Sigmoid colon (tissue), 7 donors: ENCODE data around the gene DGAT2. TPM values are rescaled to one million over a fixed set of nuclear protein-coding genes. Genes with fewer than 3 reads are reported as not detected.

Source experiments
- DNase-seq: peaks from one replicate; pipeline ENCODE4 v3.0.0-alpha.2; 2019
- H3K27ac ChIP-seq, 4 donors: fragments of 200-600 bp; sonication (generic); one replicate each; pipeline ENCODE4 v1.5.1; 2016 to 2019; ENCODE audit warnings: mild to moderate bottlenecking in 1 of 4
- H3K27me3 ChIP-seq, 3 donors: fragments of 200-600 bp; sonication (generic); one replicate each; pipeline ENCODE4 v1.5.1; 2019; ENCODE audit warnings: mild to moderate bottlenecking in 1 of 3
- H3K36me3 ChIP-seq, 4 donors: fragments of 200-600 bp; sonication (generic); one replicate each; pipeline ENCODE4 v1.5.1; 2016 to 2019
- H3K4me1 ChIP-seq, 4 donors: fragments of 200-600 bp; sonication (generic); one replicate each; pipeline ENCODE4 v1.5.1; 2017 to 2019
- H3K4me3 ChIP-seq, 4 donors: fragments of 200-600 bp; sonication (generic); one replicate each; pipeline ENCODE4 v1.5.1; 2017 to 2019; ENCODE audit warnings: mild to moderate bottlenecking in 2 of 4, moderate library complexity in 1 of 4
- H3K9me3 ChIP-seq, 4 donors: fragments of 200-600 bp in 3 of 4; sonication (generic) in 3 of 4; one replicate each; pipeline versions ENCODE4 v1.5.1 to v1.6.1; 2013 to 2019
- CTCF ChIP-seq, 4 experiments: fragments of 450-650 bp in 3 of 4; fragments of 200-600 bp in 1 of 4; IDR thresholded peaks; one replicate each; pipeline ENCODE4 v1.5.1; 2016 to 2019; ENCODE audit warnings: antibody characterized with exemption in 4 of 4, mild to moderate bottlenecking in 3 of 4, moderate library complexity in 2 of 4
- EP300 ChIP-seq, 4 donors: sonication (generic); formaldehyde crosslinking; IDR thresholded peaks; one replicate each; pipeline ENCODE4 v1.6.1; 2017; ENCODE audit warnings: antibody characterized with exemption in 4 of 4
- POLR2A ChIP-seq, 2 donors: fragments of 450-650 bp; IDR thresholded peaks; one replicate each; pipeline ENCODE4 v1.6.1; 2016; ENCODE audit warnings: antibody characterized with exemption in 2 of 2, mild to moderate bottlenecking in 2 of 2, moderate library complexity in 2 of 2
- POLR2AphosphoS5 ChIP-seq, 4 donors: sonication (generic); formaldehyde crosslinking; IDR thresholded peaks; one replicate each; pipeline ENCODE4 v1.6.1; 2017; ENCODE audit warnings: antibody characterized with exemption in 4 of 4
- WGBS, 2 donors: extraction: QIAGEN DNeasy Blood & Tissue Kit; methylation state at CpG; one replicate each; pipeline ENCODE4 v1.1.7; 2013; 5-methylcytosine and 5-hydroxymethylcytosine counted together
- intact Hi-C: fragments of 100-400 bp; cut with DNase I; formaldehyde crosslinking; loops from one replicate; pipeline ENCODE4 v1.15.1; 2023
- polyA plus RNA-seq, 3 donors: library from polyadenylated mRNA; stranded (reverse); fragments of 200-250 nt; gene quantifications; one replicate each; pipeline ENCODE4 v1.2.3, GENCODE V29; 2013
- total RNA-seq, 4 donors: library from RNA; depleted of rRNA; stranded (reverse); fragments of >200 nt; gene quantifications; one replicate each; pipeline ENCODE4 v1.1.0, GENCODE V29; 2016
- donor health status: healthy with polysubstance abuse.
- donor health status: Bipolar disorder and iron deficiency.
- donor health status: healthy.

DGAT2 gene
- total and polyA plus RNA-seq, 7 donors, result 0.55 to 20.3 (median 1.2) TPM

GRCh38 chr11:75782540-75783263 lies 14.1 kb downstream of the DGAT2 start:
- TF ChIP-seq POLR2AphosphoS5 (IDR thresholded peaks at IDR 0.05) (no peak), POLR2A (IDR thresholded peaks at IDR 0.05) (no peak), EP300 (IDR thresholded peaks at IDR 0.05) (no peak), CTCF (IDR thresholded peaks at IDR 0.05) (no peak)
- Histone ChIP-seq H3K36me3 (no peaks in the 10 kb centered on the region), H3K4me3 (no peak overlapping the region), H3K27me3 (no peaks in the 10 kb centered on the region), H3K9me3 (no peaks in the 10 kb centered on the region), H3K27ac (no peak overlapping the region), H3K4me1 (no peaks in the 10 kb centered on the region)
- intact Hi-C loops, result no loop called here
- DNase-seq, result no peak
- WGBS, 2 donors, result 93 to 97% methylated on average over 4 of the region's 4 CpGs

- no peak for DNase-seq
- TF ChIP-seq POLR2A (IDR thresholded peaks at IDR 0.05) (no peak), CTCF (IDR thresholded peaks at IDR 0.05) (no peak), POLR2AphosphoS5 (IDR thresholded peaks at IDR 0.05) (no peak), EP300 (IDR thresholded peaks at IDR 0.05) (no peak)
- H3K4me1 ChIP-seq, result no peaks in the 10 kb centered on the region
- no peak overlapping the region for H3K4me3 ChIP-seq
- H3K27ac ChIP-seq, result no peak overlapping the region
- WGBS, 2 donors, result 92 to 96% methylated on average over 4 of the region's 4 CpGs
- no peaks in the 10 kb centered on the region for H3K9me3 ChIP-seq
- H3K27me3 ChIP-seq, result no peaks in the 10 kb centered on the region
- H3K36me3 ChIP-seq, result no peaks in the 10 kb centered on the region
- intact Hi-C loops, result no loop called here
Observed at GRCh38 chr11:75783416-75784084, 15.0 kb downstream of the DGAT2 start.

DNA sequence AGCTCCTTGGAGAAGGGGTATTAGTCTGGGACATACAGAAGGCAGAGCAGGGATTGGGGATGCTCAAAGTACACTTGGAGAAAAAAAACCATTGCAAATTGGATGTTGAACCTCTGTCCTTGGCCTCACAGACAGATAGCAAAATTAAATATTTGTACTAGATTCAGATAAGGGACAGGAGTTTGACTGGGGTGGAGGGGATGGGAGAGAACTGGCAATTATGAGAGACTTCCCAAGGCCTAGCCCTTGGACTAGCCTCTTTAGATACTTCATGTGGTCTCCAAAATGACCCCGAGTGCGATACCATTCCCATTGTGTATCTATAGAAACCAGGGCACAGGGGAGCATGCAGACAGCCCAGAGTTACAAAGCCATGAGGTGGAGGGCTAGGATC lies 15.5 kb downstream of the DGAT2 start:
- Histone ChIP-seq H3K36me3 (no peaks in the 10 kb centered on the region), H3K27ac (no peak overlapping the region), H3K4me3 (no peak overlapping the region), H3K27me3 (no peaks in the 10 kb centered on the region), H3K9me3 (no peaks in the 10 kb centered on the region), H3K4me1 (no peaks in the 10 kb centered on the region)
- DNase-seq, result no peak
- TF ChIP-seq EP300 (IDR thresholded peaks at IDR 0.05) (no peak), POLR2A (IDR thresholded peaks at IDR 0.05) (no peak), POLR2AphosphoS5 (IDR thresholded peaks at IDR 0.05) (no peak), CTCF (IDR thresholded peaks at IDR 0.05) (no peak)
- 96 to 98% methylated on average over 2 of the region's 2 CpGs for WGBS, 2 donors
- intact Hi-C loops, result no loop called here

DNA sequence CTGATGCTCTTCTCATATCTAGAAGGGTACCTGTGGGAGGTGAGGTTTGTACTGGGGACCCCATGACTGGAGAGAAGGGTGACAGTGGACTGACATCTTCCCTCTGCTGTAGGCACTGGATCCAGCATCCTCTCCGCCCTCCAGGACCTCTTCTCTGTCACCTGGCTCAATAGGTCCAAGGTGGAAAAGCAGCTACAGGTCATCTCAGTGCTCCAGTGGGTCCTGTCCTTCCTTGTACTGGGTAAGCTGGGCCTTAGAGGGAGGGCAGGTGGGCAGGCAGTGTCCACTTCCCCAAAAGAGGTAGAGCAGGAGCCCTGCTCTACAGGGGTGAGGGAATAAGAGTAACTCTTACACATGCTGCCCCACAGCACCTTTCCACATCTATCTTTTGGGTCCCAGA lies 15.9 kb downstream of the DGAT2 start:
- no peak for DNase-seq
- H3K4me3 ChIP-seq, result no peak overlapping the region
- no peak overlapping the region for H3K27ac ChIP-seq
- H3K36me3 ChIP-seq, result no peaks in the 10 kb centered on the region
- WGBS, 2 donors, result 91 to 95% methylated on average over 1 of the region's 1 CpG
- H3K9me3 ChIP-seq, result no peaks in the 10 kb centered on the region
- H3K27me3 ChIP-seq, result no peaks in the 10 kb centered on the region
- no peak for TF ChIP-seq POLR2A (IDR thresholded peaks at IDR 0.05)
- no peaks in the 10 kb centered on the region for H3K4me1 ChIP-seq
- intact Hi-C loops, result no loop called here

DNA sequence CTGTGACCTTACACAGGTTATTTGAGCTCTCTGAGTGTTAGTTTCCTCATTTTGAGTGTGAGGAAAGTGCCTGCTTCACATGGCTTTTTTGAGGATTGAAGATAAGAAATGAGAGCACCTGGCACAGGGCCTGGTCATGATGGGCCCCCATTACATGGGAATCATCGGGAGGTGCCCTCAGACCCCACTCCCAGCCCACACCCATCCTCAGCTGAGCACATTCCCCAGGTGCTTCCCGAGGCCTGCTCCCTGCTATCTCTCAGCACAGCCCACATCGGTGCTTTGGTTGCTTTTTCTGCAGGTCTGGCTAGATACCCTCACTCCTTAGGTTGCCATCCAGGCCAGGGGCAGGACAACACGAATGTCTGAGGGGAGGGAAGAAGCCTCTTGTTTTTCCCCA lies 16.6 kb downstream of the DGAT2 start:
- 72 to 86% methylated on average over 4 of the region's 4 CpGs for WGBS, 2 donors
- Histone ChIP-seq H3K27ac (no peak overlapping the region), H3K27me3 (no peaks in the 10 kb centered on the region), H3K4me1 (no peaks in the 10 kb centered on the region), H3K4me3 (no peak overlapping the region), H3K36me3 (no peaks in the 10 kb centered on the region), H3K9me3 (no peaks in the 10 kb centered on the region)
- intact Hi-C loops, result no loop called here
- TF ChIP-seq POLR2A (IDR thresholded peaks at IDR 0.05), result no peak
- TF ChIP-seq EP300 (IDR thresholded peaks at IDR 0.05), result no peak
- TF ChIP-seq POLR2AphosphoS5 (IDR thresholded peaks at IDR 0.05), result no peak
- TF ChIP-seq CTCF (IDR thresholded peaks at IDR 0.05), result no peak
- no peak for DNase-seq
